HepG2 (cell line): ENCODE measurements around the gene CA14. TPM values are rescaled to one million over a fixed set of nuclear protein-coding genes. Genes with fewer than 3 reads are reported as not detected.

ENCODE experiments used
- ATAC-seq: fragments of 200-7000 bp; cut with Tn5 transposase; 3 replicates; pipeline ENCODE4 v1.9.1; 2020; ENCODE audit warnings: mild to moderate bottlenecking, moderate library complexity
- BruUV-seq: library from RNA; stranded (reverse); fragments of 400-500 nt; replicated peaks from 2 replicates; lab custom pipeline; 2021; lab: Mats Ljungman, UMichigan
- CTCF ChIA-PET: fragments of 300-600 bp; formaldehyde crosslinking; extraction: SDS; loops from one replicate; lab custom pipeline; 2021; ENCODE audit warnings: low total read pairs, inconsistent platforms, low intra/inter-chr PET ratio; lab: Yijun Ruan, JAX
- POLR2A ChIA-PET: fragments of 350-600 bp; sonication (Branson Sonifier 250); formaldehyde crosslinking; loops from one replicate; lab custom pipeline; 2020; ENCODE audit warnings: antibody characterized with exemption, inconsistent platforms; lab: Yijun Ruan, JAX
- DNase-seq: peaks from one replicate; pipeline ENCODE4 v3.0.0-alpha.2; 2015; ENCODE audit warnings: low spot score
- FAIRE-seq: peaks from 3 replicates; lab custom pipeline; 2011; peaks lifted over from hg19 to GRCh38; lab: Jason Lieb, UNC
- H2AFZ ChIP-seq: one replicate; pipeline ENCODE4 v1.6.1; 2011; ENCODE audit warnings: low read length, inconsistent platforms
- H3K27ac ChIP-seq: fragments of 300-600 bp; 3 replicates; pipeline ENCODE4 v1.8.0; 2011; ENCODE audit warnings: mixed run types, mild to moderate bottlenecking, mixed read lengths, low read length, inconsistent platforms; ENCODE audit not compliant: insufficient read depth; ENCODE audit errors: extremely low read length
- H3K27me3 ChIP-seq, 2 experiments: fragments of 200-600 bp in 1 of 2; 2 replicates in 1 of 2; 3 replicates in 1 of 2; pipeline versions ENCODE4 v1.6.0 to v1.8.0; 2011; ENCODE audit warnings: low read length in 2 of 2, mild to moderate bottlenecking in 2 of 2, moderate library complexity in 2 of 2, inconsistent platforms in 1 of 2; ENCODE audit not compliant: insufficient read depth in 2 of 2, control insufficient read depth in 1 of 2
- H3K36me3 ChIP-seq, 2 experiments: fragments of 200-600 bp in 1 of 2; replicated peaks in 1 of 2; 2 replicates in 1 of 2; 3 replicates in 1 of 2; pipeline versions ENCODE4 v1.5.1 to v1.8.0; 2011; ENCODE audit warnings: low read length in 2 of 2, inconsistent platforms in 1 of 2; ENCODE audit not compliant: insufficient read depth in 2 of 2, control insufficient read depth in 1 of 2
- H3K4me1 ChIP-seq: 2 replicates; pipeline ENCODE4 v1.5.1; 2012; ENCODE audit warnings: low read length, inconsistent platforms; ENCODE audit not compliant: insufficient read depth
- H3K4me2 ChIP-seq: 2 replicates; pipeline ENCODE4 v1.6.0; 2011; ENCODE audit warnings: low read depth, low read length, inconsistent platforms
- H3K4me3 ChIP-seq, 3 experiments: fragments of 200-600 bp in 1 of 3; sonication (generic), shearing (Covaris generic) in 1 of 3; replicated peaks in 1 of 3; 2 replicates each; pipeline ENCODE4 v1.5.1; 2011 to 2016; ENCODE audit warnings: low read length in 3 of 3, inconsistent platforms in 2 of 3, low read depth in 2 of 3, mild to moderate bottlenecking in 2 of 3, control low read depth in 1 of 3, mixed read lengths in 1 of 3; ENCODE audit not compliant: insufficient read depth in 1 of 3
- H3K79me2 ChIP-seq: one replicate; pipeline ENCODE4 v1.6.1; 2011; ENCODE audit warnings: low read length, inconsistent platforms; ENCODE audit not compliant: insufficient read depth
- H3K9ac ChIP-seq: 2 replicates; pipeline ENCODE4 v1.6.0; 2011; ENCODE audit warnings: mild to moderate bottlenecking, low read depth, low read length, inconsistent platforms; ENCODE audit not compliant: insufficient read depth
- H3K9me3 ChIP-seq: 2 replicates; pipeline ENCODE4 v1.5.1; 2012; ENCODE audit warnings: mild to moderate bottlenecking, low read length
- H4K20me1 ChIP-seq: 2 replicates; pipeline ENCODE4 v1.6.0; 2011; ENCODE audit warnings: inconsistent platforms, mild to moderate bottlenecking, low read length, moderate library complexity; ENCODE audit not compliant: insufficient read depth
- ATF7 ChIP-seq, 2 experiments: fragments of 450-650 bp in 1 of 2; sonication (generic) in 1 of 2; formaldehyde crosslinking in 1 of 2; IDR thresholded peaks; 2 replicates each; pipeline versions ENCODE4 v1.4.0 to v1.6.1; 2016 to 2020; ENCODE audit warnings: antibody characterized with exemption in 1 of 2, mild to moderate bottlenecking in 1 of 2, missing genetic modification reagents in 1 of 2
- DNMT1 ChIP-seq: sonication (generic); formaldehyde crosslinking; IDR thresholded peaks from 2 replicates; pipeline ENCODE4 v1.5.1; 2020; ENCODE audit warnings: mild to moderate bottlenecking, missing genetic modification reagents
- EHMT2 ChIP-seq: fragments of 200-600 bp; sonication (generic); IDR thresholded peaks from 2 replicates; pipeline ENCODE4 v1.7.0; 2017; ENCODE audit warnings: antibody characterized with exemption, low read depth, low read length, borderline replicate concordance
- ELF4 ChIP-seq: sonication (generic); formaldehyde crosslinking; IDR thresholded peaks from 2 replicates; pipeline ENCODE4 v1.5.0; 2020; ENCODE audit warnings: missing genetic modification reagents, mild to moderate bottlenecking, moderate library complexity, borderline replicate concordance
- KDM3A ChIP-seq: IDR thresholded peaks from 2 replicates; pipeline ENCODE4 v1.6.1; 2018; ENCODE audit warnings: low read depth, missing compliant biosample characterization
- MXI1 ChIP-seq: IDR thresholded peaks from 3 replicates; pipeline ENCODE4 v1.6.1; 2012; ENCODE audit warnings: low read depth, low read length, inconsistent platforms, borderline replicate concordance
- NFIC ChIP-seq: IDR thresholded peaks from 2 replicates; pipeline ENCODE4 v1.6.1; 2012; ENCODE audit warnings: mild to moderate bottlenecking, low read length, inconsistent platforms
- PITX1 ChIP-seq: sonication (generic); formaldehyde crosslinking; IDR thresholded peaks from 2 replicates; pipeline ENCODE4 v1.5.1; 2020; ENCODE audit warnings: mild to moderate bottlenecking, missing genetic modification reagents
- PREB ChIP-seq: sonication (generic); formaldehyde crosslinking; IDR thresholded peaks from 2 replicates; pipeline ENCODE4 v1.4.0; 2020; ENCODE audit warnings: missing genetic modification reagents
- SATB2 ChIP-seq: sonication (generic); formaldehyde crosslinking; IDR thresholded peaks from 2 replicates; pipeline ENCODE4 v1.5.0; 2020; ENCODE audit warnings: missing genetic modification reagents
- ZBTB3 ChIP-seq: sonication (generic); formaldehyde crosslinking; IDR thresholded peaks from 2 replicates; pipeline ENCODE4 v1.4.0; 2020; ENCODE audit warnings: low read depth, mild to moderate bottlenecking, moderate library complexity, missing genetic modification reagents, borderline replicate concordance
- ZBTB43 ChIP-seq: sonication (generic); formaldehyde crosslinking; conservative IDR thresholded peaks from 2 replicates; pipeline ENCODE4 v1.4.0; 2020; ENCODE audit warnings: missing genetic modification reagents
- ZIK1 ChIP-seq: sonication (generic); formaldehyde crosslinking; IDR thresholded peaks from 2 replicates; pipeline ENCODE4 v1.5.0; 2020; ENCODE audit warnings: mild to moderate bottlenecking, low read depth, missing genetic modification reagents, borderline replicate concordance
- ZNF12 ChIP-seq: sonication (generic); formaldehyde crosslinking; IDR thresholded peaks from 2 replicates; pipeline ENCODE4 v1.5.0; 2020; ENCODE audit warnings: missing genetic modification reagents
- ZNF343 ChIP-seq: sonication (generic); formaldehyde crosslinking; IDR thresholded peaks from 2 replicates; pipeline ENCODE4 v1.4.0; 2020; ENCODE audit warnings: mild to moderate bottlenecking, missing genetic modification reagents
- ZNF431 ChIP-seq: sonication (generic); formaldehyde crosslinking; IDR thresholded peaks from 2 replicates; pipeline ENCODE4 v1.9.0; 2022; ENCODE audit warnings: missing genetic modification reagents, low read depth, mild to moderate bottlenecking, borderline replicate concordance
- ZNF543 ChIP-seq: sonication (generic); formaldehyde crosslinking; IDR thresholded peaks from 2 replicates; pipeline ENCODE4 v1.4.0; 2020; ENCODE audit warnings: mild to moderate bottlenecking, missing genetic modification reagents
- WGBS: methylation state at CpG from one replicate; pipeline ENCODE4 v1.1.6; 2017; ENCODE audit warnings: low lambda C conversion rate; 5-methylcytosine and 5-hydroxymethylcytosine counted together
- in situ Hi-C: cut with HindIII; loops from 2 replicates; pipeline ENCODE4 v1.10.0; 2017; ENCODE audit warnings: low pct_unique_long_range_greater_than_20kb; ENCODE audit not compliant: extremely low pct_ligation_motif_present
- intact Hi-C: fragments of 100-400 bp; cut with micrococcal nuclease; formaldehyde crosslinking; loops from one replicate; pipeline ENCODE4 v1.10.0; 2022; ENCODE audit not compliant: unreplicated experiment
- polyA plus RNA-seq, 8 experiments: library from polyadenylated mRNA; depleted of rRNA in 3 of 8; stranded (reverse) in 7 of 8; unstranded in 1 of 8; fragments of >200 nt; fragmentation: Illumina TruSeq in 4 of 8; extraction: Trizol in 4 of 8; gene quantifications; 2 replicates each; pipeline versions ENCODE4 v1.2.1 to v1.2.3, GENCODE V29; 2011 to 2016; ENCODE audit warnings: low read depth in 4 of 8, missing spikeins in 1 of 8, mixed read lengths in 1 of 8; ENCODE audit not compliant: insufficient read depth in 1 of 8
- total RNA-seq, 5 experiments: library from RNA; depleted of rRNA; stranded (reverse); fragments of >200 nt; fragmentation: Illumina TruSeq; extraction: Trizol; gene quantifications; 2 replicates each; pipeline ENCODE4 v1.2.3, GENCODE V29; 2016; ENCODE audit warnings: low read depth in 1 of 5

Gene CA14
- total and polyA plus RNA-seq, 2 of the 13 experiments (the other 11 are each of a cell fraction or from before 2014, with no cell fraction given): 2.4 to 8.5 TPM

GRCh38 chr1:150295476-150295875, 37.9 kb downstream of the CA14 start:
- Histone ChIP-seq H2AFZ (no peak overlapping the region), H3K9ac (no peak overlapping the region), H3K4me2 (0 out of 2 replicates have a peak overlapping the region, but pooled peaks have one; percentile 24), H3K4me1 (peaks cover 29% of the 10 kb centered on the region), H4K20me1 (no peaks in the 10 kb centered on the region), H3K4me3 (no peak overlapping the region), H3K27ac (no peak overlapping the region), H3K36me3 (peaks cover 1 to 21% of the 10 kb centered on the region in 2 experiments; a peak in 4 of 5 replicates), H3K9me3 (no peaks in the 10 kb centered on the region), H3K27me3 (no peaks in the 10 kb centered on the region; a peak in 1 of 5 replicates), H3K79me2 (peaks cover 16% of the 10 kb centered on the region)
- no peak for TF ChIP-seq PITX1 (CRISPR knock-in tag)
- no peak for TF ChIP-seq SATB2 (CRISPR knock-in tag)
- TF ChIP-seq ZBTB43 (CRISPR knock-in tag): no peak
- TF ChIP-seq NFIC: no peak
- POLR2A ChIA-PET: interaction anchor here (0.6 to 1.5 kb wide), 3 partner anchors 15 to 61 kb away, joined by 3 to 4 read pairs (median 3); partner anchors contain the start of gene PRPF3
- CTCF ChIA-PET: no interaction called here
- in situ Hi-C loops: loop anchor here (5.0 kb wide), 1 partner anchor 38 kb away; the partner anchor contains the start of gene CA14
- no peak for FAIRE-seq
- intact Hi-C loops: no loop called here
- no peak for DNase-seq
- BruUV-seq: TSS peak; percentile 47
- ATAC-seq: no peak
- WGBS: 99% methylated on average over 2 of the region's 2 CpGs

DNA sequence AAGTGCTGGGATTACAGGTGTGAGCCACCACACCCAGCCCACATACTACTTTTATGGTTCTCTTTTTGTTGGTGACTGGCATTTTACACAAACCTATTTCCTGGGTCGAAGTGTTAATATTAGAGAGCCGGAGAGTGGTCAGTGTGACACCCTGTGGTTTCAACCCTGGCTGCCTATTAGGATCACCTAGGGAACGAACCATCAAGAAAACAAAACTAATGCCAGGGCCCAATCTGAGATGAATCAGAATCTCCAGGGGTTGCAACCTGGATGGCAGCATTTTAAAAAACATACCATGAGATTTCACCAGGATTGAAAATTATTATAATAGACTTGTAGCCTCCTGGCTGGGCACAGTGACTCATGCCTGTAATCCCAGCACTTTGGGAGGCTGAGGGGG, 42.1 kb downstream of the CA14 start:
- no peaks in the 10 kb centered on the region for H4K20me1 ChIP-seq
- no peak overlapping the region for H2AFZ ChIP-seq
- ATAC-seq (no peak), FAIRE-seq (no peak), DNase-seq (no peak)
- no peak overlapping the region for H3K9ac ChIP-seq
- H3K4me3 ChIP-seq: no peak overlapping the region
- peaks cover 16% of the 10 kb centered on the region for H3K4me1 ChIP-seq
- no TSS peak for BruUV-seq
- H3K27ac ChIP-seq: no peak overlapping the region
- POLR2A ChIA-PET: no interaction called here
- H3K79me2 ChIP-seq: peaks cover 6% of the 10 kb centered on the region
- H3K36me3 ChIP-seq: peaks cover 1 to 39% of the 10 kb centered on the region in 2 experiments; a peak in 4 of 5 replicates
- no peak overlapping the region for H3K4me2 ChIP-seq
- in situ Hi-C loops (loop anchor here (5.0 kb wide), 1 partner anchor 42 kb away; the partner anchor contains the start of gene CA14), intact Hi-C loops (no loop called here)
- H3K9me3 ChIP-seq: no peaks in the 10 kb centered on the region
- CTCF ChIA-PET: no interaction called here
- 93% methylated on average over 3 of the region's 3 CpGs for WGBS
- H3K27me3 ChIP-seq: no peaks in the 10 kb centered on the region
- TF ChIP-seq ZNF12 (CRISPR knock-in tag) (no peak), DNMT1 (CRISPR knock-in tag) (no peak), EHMT2 (no peak), MXI1 (no peak), PREB (no peak), ZNF431 (CRISPR knock-in tag) (no peak), ELF4 (CRISPR knock-in tag) (no peak), KDM3A (no peak), ATF7 (IDR thresholded peaks at IDR 0.05) (no peak), ATF7 (CRISPR knock-in tag; IDR thresholded peaks at IDR 0.05) (no peak), ZNF343 (CRISPR knock-in tag) (no peak), ZNF543 (CRISPR knock-in tag) (no peak), ZIK1 (CRISPR knock-in tag) (no peak), ZBTB3 (CRISPR knock-in tag) (no peak)
